ENCODE data around the gene ULBP2.
"Not testable (repeated sequence)": the region's sequence is repeated elsewhere in the genome, so short reads cannot be mapped to it uniquely, and the experiment has no call there.

Gene ULBP2, protein sequence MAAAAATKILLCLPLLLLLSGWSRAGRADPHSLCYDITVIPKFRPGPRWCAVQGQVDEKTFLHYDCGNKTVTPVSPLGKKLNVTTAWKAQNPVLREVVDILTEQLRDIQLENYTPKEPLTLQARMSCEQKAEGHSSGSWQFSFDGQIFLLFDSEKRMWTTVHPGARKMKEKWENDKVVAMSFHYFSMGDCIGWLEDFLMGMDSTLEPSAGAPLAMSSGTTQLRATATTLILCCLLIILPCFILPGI

DNA sequence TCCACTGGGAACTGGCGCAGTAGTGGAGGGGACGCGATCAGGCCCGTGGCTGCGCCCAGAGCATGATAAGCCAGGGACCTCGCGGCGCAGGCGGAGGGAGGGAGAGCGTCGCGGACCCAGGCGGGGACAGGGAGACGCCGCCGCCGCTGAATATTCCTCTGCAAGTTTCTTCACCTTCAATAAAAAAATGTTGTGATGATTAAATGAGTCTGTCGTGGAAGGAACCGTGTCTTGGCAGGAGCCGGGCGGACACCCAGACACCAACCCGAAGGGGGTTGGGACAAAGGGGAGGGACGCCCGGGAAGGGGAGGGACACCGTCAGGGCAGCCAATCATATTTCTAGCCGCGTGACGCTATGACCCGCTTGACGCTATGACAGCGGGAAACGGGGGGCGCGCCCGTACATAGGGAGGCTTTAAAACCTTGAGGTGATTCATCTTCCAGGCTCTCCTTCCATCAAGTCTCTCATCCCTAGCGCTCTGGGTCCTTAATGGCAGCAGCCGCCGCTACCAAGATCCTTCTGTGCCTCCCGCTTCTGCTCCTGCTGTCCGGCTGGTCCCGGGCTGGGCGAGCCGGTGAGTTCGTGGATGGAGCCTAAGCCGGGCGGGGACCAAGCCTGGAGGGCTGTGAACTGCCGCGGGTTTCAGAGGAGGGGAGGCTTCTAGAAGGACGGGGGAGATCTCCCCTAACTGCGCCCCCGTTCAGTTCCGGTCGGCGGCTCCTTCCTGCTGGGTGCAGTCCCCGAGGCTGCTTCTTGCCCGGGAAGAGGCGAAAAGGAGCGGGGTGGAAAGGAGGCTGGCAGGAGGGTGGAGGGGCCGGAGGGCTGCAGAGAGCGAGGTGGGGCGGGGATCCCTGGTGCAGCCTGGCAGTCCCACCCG lies at the start of gene ULBP2:
TSS of gene ULBP2 (plus strand) at position 432 of the 878 bp plus-strand sequence. CDS start at position 491, 59 bp downstream.
- DNase-seq = peak; percentile 88

DNA sequence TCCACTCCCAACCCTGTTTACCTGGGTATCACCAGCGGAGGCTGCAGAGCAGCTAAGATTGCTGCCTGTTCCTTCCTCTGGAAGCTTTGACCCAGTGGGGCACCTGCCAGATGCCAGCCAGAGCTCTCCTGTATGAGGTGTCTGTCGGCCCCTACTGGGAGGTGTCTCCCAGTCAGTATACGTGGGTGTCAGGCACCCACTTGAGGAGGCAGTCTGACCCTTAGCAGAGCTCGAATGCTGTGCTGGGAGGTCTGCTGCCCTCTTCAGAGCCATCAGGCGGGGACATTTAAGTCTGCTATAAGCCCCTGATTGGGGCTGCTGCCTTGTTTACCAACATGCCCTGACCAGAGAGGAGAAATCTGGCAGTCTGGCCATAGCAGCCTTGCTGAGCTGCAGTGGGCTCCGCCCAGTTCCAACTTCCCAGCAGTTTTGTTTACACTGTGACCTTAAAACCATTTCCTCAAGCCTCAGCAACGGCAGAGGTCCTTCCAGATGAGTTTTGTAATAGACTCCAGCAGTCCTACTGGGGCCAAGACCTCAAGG lies 46.7 kb upstream of the ULBP2 start:
- DNase-seq = no peak

DNA sequence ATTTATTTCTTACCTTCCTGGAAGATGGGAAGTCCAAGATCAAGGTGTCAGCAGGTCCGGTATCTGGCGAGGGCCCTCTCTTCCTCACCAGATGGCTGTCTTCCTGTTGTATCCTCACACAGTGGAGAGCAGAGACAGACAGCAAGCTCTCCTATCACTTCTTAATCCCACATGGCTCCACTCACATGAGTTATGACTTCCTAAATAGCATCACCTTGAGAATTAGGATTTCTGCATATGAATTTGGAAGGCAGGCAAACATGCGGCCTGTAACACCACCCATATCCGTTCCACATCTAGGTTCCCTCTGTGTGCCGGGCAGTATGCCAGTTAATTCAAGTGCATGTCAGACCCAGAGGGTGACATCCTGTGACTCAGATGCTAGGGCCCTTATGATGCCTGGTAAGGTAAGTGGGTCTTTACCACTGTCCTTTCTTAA lies 46.0 kb upstream of the ULBP2 start:
- peak; percentile 48 for DNase-seq

- DNase-seq = no peak
These were observed 45.3 kb upstream of the ULBP2 start for GRCh38 chr6:149896491-149896890.

DNA sequence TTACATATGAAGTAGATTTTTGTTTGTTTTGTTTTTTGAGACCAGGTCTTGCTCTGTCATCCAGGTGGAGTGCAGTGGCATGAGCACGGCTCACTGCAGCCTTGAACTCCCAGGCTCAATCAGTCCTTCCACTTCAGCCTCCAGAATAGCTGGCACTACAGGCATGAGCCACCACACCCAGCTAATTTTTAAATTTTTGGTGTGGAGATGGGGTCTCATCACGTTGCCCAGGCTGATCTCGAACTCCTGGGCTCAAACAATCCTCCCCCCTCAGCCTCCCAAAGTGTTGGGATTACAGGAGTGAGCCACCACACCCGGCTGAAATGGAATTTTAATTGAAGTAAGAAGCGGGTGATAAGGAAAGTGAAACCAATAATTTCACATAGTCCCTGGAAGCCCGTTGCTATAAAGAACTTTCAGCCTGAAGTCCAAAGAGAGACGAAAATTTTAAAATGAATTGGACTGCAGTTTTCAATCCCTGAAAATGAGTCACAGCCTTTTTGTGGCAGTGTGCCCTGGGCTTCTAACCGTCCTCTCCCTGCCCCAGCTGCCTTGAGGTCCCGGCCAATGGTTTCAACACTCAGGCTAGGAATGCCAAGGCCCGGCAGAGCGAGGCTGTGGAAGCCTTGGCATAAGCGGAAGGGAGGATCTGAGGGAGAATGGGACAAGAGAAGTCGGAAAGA lies 44.7 kb upstream of the ULBP2 start:
- DNase-seq = no peak

DNA sequence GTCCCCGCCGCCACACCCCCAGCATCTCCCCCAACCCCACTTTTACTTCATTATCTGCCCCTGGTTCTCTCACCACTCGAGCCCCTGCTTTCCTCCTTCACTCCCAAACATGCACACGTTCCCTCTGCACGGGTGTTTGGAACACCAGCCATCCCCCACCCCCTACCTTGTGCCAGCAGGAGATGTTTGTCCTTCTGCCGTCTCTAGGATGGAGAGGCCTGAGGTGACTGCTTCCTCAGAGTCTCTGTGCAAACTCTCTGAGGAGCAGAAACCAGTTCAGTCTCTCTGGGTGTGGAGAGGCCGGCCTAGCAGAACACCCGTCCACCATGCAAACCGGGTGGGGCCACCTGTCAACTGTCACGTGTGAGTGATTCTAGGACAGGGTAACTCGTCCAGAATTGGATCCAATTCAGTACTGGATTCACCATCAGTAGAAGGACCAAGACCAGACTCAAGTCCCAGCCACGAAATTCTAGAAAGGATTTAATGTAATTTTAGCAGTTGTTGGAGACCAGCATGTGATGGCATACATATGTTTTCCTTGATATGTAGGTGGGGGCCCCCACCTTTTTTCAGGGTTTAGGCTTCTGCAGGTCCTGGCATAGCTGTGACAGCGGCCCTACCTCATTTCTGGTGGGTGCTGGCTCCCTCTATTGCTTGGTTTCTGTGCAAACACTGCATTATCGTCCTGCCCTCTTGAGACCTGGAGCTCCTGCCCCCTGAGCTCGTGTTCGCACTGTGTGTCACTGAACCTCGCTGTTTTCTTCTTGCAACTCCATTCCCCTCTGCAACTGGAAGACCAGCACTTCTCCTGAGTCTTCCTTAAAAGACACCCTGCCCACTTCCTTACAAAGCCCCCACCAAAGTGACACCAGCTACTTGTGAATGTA lies 43.7 kb upstream of the ULBP2 start, which contains the start of gene RAET1E:
TSS of gene RAET1E (minus strand) at position 259 of the 890 bp plus-strand sequence. CDS start 7,212 bp downstream, outside the sequence.
- DNase-seq = no peak

DNA sequence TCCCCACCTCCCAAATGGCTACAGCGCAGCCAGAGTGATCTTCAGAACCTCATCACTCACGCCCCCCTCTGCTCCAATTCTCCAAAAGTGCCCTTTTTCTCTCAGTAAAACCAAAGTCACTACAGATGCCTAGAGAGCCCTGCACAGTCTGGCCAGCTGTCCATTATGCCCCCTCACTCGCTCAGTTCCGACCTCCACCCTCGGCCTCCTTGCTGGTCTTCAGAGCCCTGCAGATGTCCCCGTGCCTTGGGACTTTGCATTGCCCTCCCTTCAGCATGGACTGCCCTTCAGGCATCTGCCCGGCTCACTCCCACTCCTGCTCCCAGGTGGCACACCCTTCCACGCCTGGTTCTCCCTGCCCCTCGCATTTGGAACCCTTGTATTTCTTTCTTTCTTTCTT lies 42.8 kb upstream of the ULBP2 start:
- no peak for DNase-seq

DNA sequence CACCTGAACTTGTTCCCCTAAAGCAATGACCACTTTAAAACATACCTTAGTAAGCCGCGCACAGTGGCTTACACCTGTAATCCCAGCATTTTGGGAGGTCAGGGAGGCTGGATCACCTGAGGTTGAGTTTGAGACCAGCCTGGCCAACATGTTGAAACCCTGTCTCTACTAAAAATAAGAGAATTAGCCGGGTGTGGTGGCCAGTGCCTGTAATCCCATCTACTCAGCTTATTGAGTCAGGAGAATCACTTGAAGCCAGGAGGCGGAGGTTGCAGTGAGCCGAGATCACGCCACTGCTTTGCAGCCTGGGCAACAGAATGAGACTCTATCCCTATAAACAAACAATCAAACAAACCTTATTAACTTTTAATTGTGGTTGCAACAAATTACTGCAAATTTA lies 42.3 kb upstream of the ULBP2 start:
- DNase-seq = no peak

DNA sequence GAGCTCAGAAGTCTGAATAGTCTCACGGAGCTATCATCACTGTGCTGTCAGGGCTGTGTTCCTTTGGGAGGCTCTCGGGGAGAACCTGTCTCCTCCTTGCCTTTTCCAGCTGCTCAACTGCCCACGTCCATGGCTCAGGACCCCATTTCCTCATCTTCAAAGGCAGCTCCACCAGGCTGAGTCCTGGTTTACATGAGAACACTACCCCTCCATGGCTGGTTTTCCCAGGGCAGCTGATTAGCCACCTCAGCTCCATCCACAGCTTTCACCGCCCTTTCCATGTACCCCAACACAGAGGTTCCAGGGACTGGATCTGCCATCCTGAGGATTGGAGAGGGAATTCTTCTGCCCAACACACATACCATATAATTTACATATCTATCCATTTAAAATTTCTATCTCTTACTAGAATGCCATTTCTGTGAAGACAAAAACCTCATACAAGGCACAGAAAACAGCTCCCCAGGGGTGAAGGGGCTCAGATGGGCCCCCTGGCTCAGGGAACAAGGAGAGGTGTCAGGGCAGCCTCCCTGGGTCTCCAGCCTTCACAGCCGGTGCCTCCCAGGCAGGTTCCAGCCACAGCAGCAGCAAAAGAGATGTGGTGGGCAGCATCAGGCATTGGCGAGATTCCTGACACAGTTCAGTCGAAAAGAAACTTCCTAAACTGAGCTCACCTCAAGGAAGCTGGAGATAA lies 41.7 kb upstream of the ULBP2 start:
- no peak for DNase-seq

DNA sequence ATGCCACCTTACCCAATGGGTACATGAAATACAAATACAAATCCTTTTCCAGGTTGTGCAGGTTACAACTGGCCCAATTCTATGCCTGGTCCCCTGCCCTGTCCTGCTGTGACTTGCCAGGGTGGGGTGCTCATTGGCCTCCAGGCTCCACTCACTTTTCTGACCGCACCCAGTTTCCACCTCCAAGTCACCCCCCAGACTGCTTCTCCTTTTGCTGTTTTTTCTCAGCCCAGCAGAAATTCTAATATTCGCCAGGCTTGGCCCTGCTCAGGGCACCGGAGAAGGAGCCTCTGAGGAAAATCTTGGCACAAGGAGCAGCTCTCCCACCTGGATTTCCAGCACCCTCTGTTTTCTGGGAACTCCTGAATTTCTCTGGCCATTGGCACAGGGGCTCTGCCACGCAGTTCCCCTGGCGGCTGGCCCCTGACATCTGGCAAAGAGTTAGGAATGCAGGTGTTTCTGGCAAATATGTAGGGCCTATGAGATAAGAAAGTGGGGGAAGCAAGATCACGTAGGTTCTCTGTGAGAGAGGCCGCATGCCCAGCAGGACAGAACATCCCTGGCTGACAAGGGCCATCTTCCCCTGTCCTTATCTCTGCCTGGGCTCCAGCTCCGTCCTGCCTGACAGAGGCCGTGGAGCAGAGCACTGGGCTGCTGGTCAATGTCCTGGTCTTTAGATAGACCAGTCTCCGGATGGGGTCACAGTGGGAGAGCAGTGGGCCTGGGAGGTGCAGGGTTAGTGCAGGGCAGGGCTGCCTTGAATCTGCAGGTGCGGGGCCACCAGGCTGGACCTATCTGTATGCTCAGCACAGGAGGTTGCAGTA lies 41.0 kb upstream of the ULBP2 start:
- DNase-seq = no peak

DNA sequence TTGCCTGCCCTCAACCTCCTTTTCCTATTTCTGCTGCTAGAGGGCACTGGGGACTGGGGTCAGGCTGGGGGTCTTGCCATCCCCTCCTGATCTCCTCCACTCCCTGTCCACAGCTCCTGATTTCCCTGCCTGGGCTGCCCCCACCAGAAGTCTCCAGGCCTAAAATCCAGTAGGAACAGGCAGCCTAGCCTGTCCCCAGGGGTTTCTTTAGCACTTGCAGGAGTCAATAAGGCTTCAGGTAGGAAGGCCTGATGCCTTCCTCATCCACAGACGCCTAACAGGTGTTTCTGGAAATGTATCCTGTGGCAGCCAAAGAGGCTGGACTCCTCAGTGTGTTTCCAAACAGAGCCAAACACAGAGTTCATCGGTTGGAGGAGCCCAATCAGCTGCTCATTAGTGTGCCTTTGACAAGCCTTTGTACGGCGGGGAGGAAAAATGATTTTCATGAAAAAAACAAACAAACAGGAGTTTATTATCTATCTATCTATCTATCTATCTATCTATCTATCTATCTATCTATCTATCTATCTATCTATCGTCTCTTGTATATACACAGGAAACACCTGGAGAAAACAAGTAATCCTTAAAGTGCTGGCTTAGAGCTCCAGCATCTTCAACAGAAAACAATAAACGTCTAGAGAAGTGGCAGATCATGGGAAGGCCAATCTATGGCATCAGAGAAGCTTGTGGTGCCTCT lies 40.2 kb upstream of the ULBP2 start:
- no peak for DNase-seq

GRCh38 chr6:149903938-149904611 lies 37.7 kb upstream of the ULBP2 start:
- no peak for DNase-seq

DNA sequence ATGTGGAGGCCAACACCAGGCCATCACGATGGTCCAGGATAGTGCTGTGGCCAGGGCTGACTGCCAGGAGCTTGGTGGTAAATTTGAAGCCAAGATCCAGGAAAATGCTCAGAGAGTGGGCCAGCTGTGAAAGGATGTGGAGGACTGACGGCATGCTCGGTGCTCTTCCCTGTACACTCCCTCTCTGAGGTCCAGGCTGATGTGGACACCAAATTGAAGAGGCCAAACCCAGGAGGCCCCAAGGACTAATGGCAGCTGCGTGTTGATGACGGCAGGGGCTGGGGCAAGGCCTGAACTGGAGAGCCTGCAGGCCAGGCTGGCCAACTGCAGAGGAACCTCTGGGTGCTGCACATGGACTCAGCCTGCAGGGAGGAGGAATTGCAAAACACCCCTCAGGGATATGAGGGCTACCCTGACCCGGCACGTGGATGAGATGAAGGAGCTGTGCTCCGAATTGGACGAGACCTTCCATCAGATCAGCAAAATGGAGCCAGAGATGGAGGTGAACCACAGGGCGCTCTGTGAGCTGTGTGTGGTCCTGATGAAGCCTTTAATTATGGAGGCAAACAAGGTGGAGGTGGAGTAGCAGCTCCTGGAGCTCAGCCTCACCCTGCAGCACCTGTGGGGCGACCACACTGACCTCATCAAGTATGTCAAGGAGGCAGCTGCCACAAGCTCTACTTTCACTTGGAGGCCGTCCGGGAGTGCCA lies 37.0 kb upstream of the ULBP2 start:
- no peak for DNase-seq

DNA sequence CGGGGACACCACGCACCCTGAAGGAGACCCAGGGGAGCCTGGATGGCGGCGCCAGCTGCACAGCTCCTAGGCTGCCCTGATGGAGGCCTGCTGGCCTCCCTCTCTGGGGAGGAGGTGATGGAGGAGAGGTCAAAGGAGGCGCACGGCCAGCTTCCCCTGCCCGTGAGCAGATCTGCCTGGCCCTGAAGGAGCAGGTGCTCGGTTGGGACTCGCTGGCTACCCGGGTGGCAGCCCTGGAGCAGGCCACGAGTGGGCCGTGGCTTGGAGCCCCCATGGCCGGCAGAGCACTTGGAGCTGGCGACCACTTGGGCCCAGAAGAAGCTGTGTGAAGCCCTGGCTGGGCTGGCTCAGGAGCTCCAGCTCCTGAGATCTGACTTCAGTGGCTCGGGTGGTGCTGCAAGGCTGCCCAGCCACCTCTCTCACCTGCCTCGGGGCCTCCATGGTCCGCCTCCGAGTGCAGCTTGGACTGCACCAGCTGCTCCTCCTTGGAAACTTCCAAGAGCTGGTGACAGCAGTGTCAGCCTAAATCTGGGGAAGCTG lies 36.4 kb upstream of the ULBP2 start:
- DNase-seq = no peak

GRCh38 chr6:149905911-149906371 lies 35.9 kb upstream of the ULBP2 start:
- no peak for DNase-seq

DNA sequence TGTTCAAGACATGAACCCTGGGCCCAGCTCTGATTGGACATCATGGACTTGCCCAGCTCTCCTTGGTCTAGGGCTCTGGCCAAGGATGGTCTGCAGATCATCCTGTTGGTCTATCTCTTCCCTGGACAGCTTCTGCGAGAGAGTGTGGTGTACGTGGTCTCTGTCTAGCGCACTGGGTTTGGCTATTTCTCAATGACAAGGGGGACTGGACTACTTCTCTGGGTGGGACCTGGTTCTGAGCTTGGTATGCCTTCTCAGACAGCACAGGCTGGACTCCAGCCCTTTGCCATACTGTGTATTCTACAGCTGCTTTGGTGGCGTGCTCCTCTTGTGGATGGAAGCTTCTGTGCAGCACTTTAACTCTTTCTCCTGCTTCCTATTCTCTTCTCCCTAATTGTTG lies 35.4 kb upstream of the ULBP2 start:
- DNase-seq = no peak

DNA sequence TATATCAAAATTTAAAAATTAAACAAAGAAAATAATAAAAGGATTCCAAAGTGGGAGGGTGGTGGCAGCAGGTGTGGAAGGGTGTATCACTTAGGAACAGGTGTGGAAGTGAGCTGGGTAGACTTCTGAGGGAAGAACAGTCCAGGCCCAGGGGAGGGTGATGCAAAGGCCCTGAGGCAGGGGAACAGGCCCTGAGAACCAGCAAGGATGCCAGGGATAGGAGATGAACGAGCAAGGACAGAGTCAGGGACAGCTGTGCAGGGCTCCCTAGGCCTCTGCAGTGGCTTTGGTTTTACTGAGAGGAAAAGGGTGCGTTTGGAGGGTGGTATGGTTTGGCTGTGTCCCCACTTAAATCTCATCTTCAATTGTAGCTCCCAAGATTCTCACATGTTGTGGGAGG lies 34.5 kb upstream of the ULBP2 start:
- no peak for DNase-seq

DNA sequence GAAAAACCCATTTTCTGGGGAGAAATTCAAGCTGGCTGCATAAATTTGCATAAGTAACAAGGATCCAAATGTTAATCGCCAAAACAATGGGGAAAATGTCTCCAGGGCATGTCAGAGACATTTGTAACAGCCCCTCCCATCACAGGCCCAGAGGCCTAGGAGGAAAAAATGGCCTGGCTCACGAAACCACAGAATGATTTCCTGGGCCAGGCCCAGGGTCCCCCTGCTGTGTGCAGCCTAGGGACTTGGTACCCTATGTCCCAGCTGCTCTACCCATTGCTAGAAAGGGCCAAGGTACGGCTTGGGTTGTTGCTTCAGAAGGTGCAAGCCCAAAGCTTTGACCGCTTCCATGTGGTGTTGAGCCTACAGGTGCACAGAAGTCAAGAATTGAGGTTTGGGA lies 33.3 kb upstream of the ULBP2 start:
- DNase-seq = not testable (repeated sequence)
